GM21515 (cell line): ENCODE measurements around the gene STK11.
A peak's percentile ranks its signal among the peaks of the same experiment; 100 is the strongest.
"Not testable (repeated sequence)": the region's sequence is repeated elsewhere in the genome, so short reads cannot be mapped to it uniquely, and the experiment has no call there.

Experiments used
- ATAC-seq: cut with Tn5 transposase; IDR thresholded peaks from one replicate; pipeline ENCODE4 v1.9.1; 2021; ENCODE audit not compliant: unreplicated experiment

Gene STK11

GRCh38 chr19:1235625-1236538 lies 30.3 kb downstream of the STK11 start:
- no peak for ATAC-seq

GRCh38 chr19:1236576-1236975 lies 31.0 kb downstream of the STK11 start:
- no peak for ATAC-seq

GRCh38 chr19:1237027-1237659 lies 31.6 kb downstream of the STK11 start:
- no peak for ATAC-seq

- ATAC-seq = no peak
Measured at GRCh38 chr19:1237754-1238368, 32.3 kb downstream of the STK11 start, which contains the start of gene CBARP. CBARP (minus strand) TSS chr19:1238005; CDS start chr19:1236100, 1,905 bp downstream.

GRCh38 chr19:1238369-1239303 lies 33.1 kb downstream of the STK11 start:
- no peak for ATAC-seq

GRCh38 chr19:1239420-1239795 lies 33.8 kb downstream of the STK11 start:
- no peak for ATAC-seq

GRCh38 chr19:1239796-1240737 lies 34.5 kb downstream of the STK11 start:
- ATAC-seq = peak; percentile 34

- ATAC-seq = no peak
Measured at GRCh38 chr19:1240925-1241324, 35.3 kb downstream of the STK11 start.

- ATAC-seq = peak; percentile 47
Measured at GRCh38 chr19:1241417-1242095, 36.0 kb downstream of the STK11 start, which contains the start of gene ATP5F1D. ATP5F1D (plus strand) TSS chr19:1241751; CDS start chr19:1241851, 100 bp downstream.

- no peak for ATAC-seq
Measured at GRCh38 chr19:1243768-1244692, 38.5 kb downstream of the STK11 start.

- ATAC-seq = no peak
Measured at GRCh38 chr19:1244693-1245451, 39.3 kb downstream of the STK11 start.

- no peak for ATAC-seq
Measured at GRCh38 chr19:1245494-1246264, 40.1 kb downstream of the STK11 start.

GRCh38 chr19:1246265-1247087 lies 40.9 kb downstream of the STK11 start:
- ATAC-seq = not testable (repeated sequence)

GRCh38 chr19:1247748-1248138 lies 42.2 kb downstream of the STK11 start:
- no peak for ATAC-seq

- peak; percentile 17 for ATAC-seq
Measured at GRCh38 chr19:1248139-1248785, 42.7 kb downstream of the STK11 start, which contains the start of gene MIDN. MIDN (plus strand) TSS chr19:1248583; CDS start chr19:1250297, 1,714 bp downstream.
